HCT116 (cell line): ENCODE measurements around the gene OPN3. TPM values are rescaled to one million over a fixed set of nuclear protein-coding genes. Genes with fewer than 3 reads are reported as not detected.

Experiments
- ATAC-seq: fragments of 200-7000 bp; cut with Tn5 transposase; 2 replicates; pipeline ENCODE4 v1.9.1; 2020; ENCODE audit warnings: mild to moderate bottlenecking, moderate library complexity
- BruUV-seq: library from RNA; stranded (reverse); fragments of 400-500 nt; replicated peaks from 2 replicates; lab custom pipeline; 2021; lab: Mats Ljungman, UMichigan
- CTCF ChIA-PET: fragments of 300-600 bp; sonication (Branson Sonifier 250); formaldehyde crosslinking; loops from one replicate; lab custom pipeline; 2021; ENCODE audit warnings: antibody characterized with exemption; lab: Charles Lee
- POLR2A ChIA-PET: fragments of 300-600, 350-600 bp; sonication (Branson Sonifier 250); formaldehyde crosslinking; loops from one replicate; lab custom pipeline; 2021; ENCODE audit warnings: antibody characterized with exemption; lab: Charles Lee
- RAD21 ChIA-PET, 2 experiments: fragments of 300-600 bp; sonication (Branson Sonifier 250); formaldehyde crosslinking; loops; one replicate each; lab custom pipeline; 2023; ENCODE audit warnings: low total read pairs in 2 of 2; ENCODE audit not compliant: uncharacterized antibody in 2 of 2, unreplicated experiment in 2 of 2, low non-redundant PET in 1 of 2; lab: Charles Lee
- DNase-seq: peaks from one replicate; pipeline ENCODE4 v3.0.0-alpha.2; 2010; ENCODE audit warnings: low read depth, low spot score
- H2AFZ ChIP-seq: fragments of 200-600 bp; shearing (Covaris generic), sonication (generic); 2 replicates; pipeline ENCODE4 v1.6.1; 2017; ENCODE audit warnings: low read depth, mixed run types, mixed read lengths, antibody characterized with exemption, low read length; ENCODE audit not compliant: poor library complexity, severe bottlenecking
- H3K27ac ChIP-seq: 2 replicates; pipeline ENCODE4 v1.5.1; 2012; ENCODE audit warnings: low read depth, low read length
- H3K27me3 ChIP-seq: fragments of 200-600 bp; sonication (generic); 2 replicates; pipeline ENCODE4 v1.6.1; 2016; ENCODE audit warnings: mixed run types, low read length, mixed read lengths; ENCODE audit not compliant: insufficient read depth
- H3K36me3 ChIP-seq, 2 experiments: fragments of 200-500 bp in 1 of 2; fragments of 200-600 bp in 1 of 2; sonication (Bioruptor generic) in 1 of 2; sonication (generic) in 1 of 2; 2 replicates each; pipeline versions ENCODE4 v1.5.1 to v1.6.1; 2014 to 2016; ENCODE audit warnings: low read length in 2 of 2, inconsistent platforms in 1 of 2, mixed read lengths in 1 of 2, mixed run types in 1 of 2; ENCODE audit not compliant: insufficient read depth in 2 of 2, control insufficient read depth in 1 of 2
- H3K4me1 ChIP-seq, 2 experiments: fragments of 200-600 bp in 1 of 2; sonication (generic) in 1 of 2; 2 replicates each; pipeline versions ENCODE4 v1.5.1 to v1.6.1; 2012 to 2017; ENCODE audit warnings: low read length in 2 of 2, inconsistent platforms in 1 of 2, mild to moderate bottlenecking in 1 of 2, mixed read lengths in 1 of 2, mixed run types in 1 of 2, moderate library complexity in 1 of 2; ENCODE audit not compliant: insufficient read depth in 2 of 2, control insufficient read depth in 1 of 2
- H3K4me2 ChIP-seq: fragments of 200-600 bp; sonication (generic); 2 replicates; pipeline ENCODE4 v1.6.1; 2017; ENCODE audit warnings: mixed run types, low read length, mixed read lengths
- H3K4me3 ChIP-seq, 2 experiments: fragments of 200-600 bp in 1 of 2; sonication (generic) in 1 of 2; replicated peaks in 1 of 2; 2 replicates each; pipeline ENCODE4 v1.5.1; 2011 to 2016; ENCODE audit warnings: low read length in 2 of 2, control low read depth in 1 of 2, low read depth in 1 of 2, mild to moderate bottlenecking in 1 of 2, mixed read lengths in 1 of 2, mixed run types in 1 of 2
- H3K79me2 ChIP-seq: fragments of 200-600 bp; sonication (generic); 2 replicates; pipeline ENCODE4 v1.6.1; 2017; ENCODE audit warnings: mild to moderate bottlenecking, mixed run types, low read length, moderate library complexity, mixed read lengths; ENCODE audit not compliant: insufficient read depth
- H3K9ac ChIP-seq: fragments of 200-600 bp; sonication (generic); 2 replicates; pipeline ENCODE4 v1.6.1; 2016; ENCODE audit warnings: low read length, mixed read lengths
- H3K9me2 ChIP-seq: fragments of 200-600 bp; sonication (generic), shearing (Covaris generic); 2 replicates; pipeline ENCODE4 v1.6.1; 2017; ENCODE audit warnings: mixed run types, mild to moderate bottlenecking, moderate library complexity; ENCODE audit not compliant: insufficient read depth
- H3K9me3 ChIP-seq, 2 experiments: fragments of 200-500 bp in 1 of 2; fragments of 200-600 bp in 1 of 2; sonication (Bioruptor generic) in 1 of 2; sonication (generic) in 1 of 2; 2 replicates each; pipeline ENCODE4 v1.6.1; 2014 to 2017; ENCODE audit warnings: low read length in 2 of 2, mixed read lengths in 2 of 2, inconsistent platforms in 1 of 2, low read depth in 1 of 2, mild to moderate bottlenecking in 1 of 2, mixed run types in 1 of 2, moderate library complexity in 1 of 2; ENCODE audit not compliant: control insufficient read depth in 1 of 2, insufficient read depth in 1 of 2
- H4K20me1 ChIP-seq: fragments of 200-600 bp; sonication (generic), shearing (Covaris generic); 2 replicates; pipeline ENCODE4 v1.6.1; 2017; ENCODE audit warnings: mixed run types, mild to moderate bottlenecking, moderate library complexity; ENCODE audit not compliant: insufficient read depth
- CBX3 ChIP-seq: IDR thresholded peaks from 2 replicates; pipeline ENCODE4 v1.6.1; 2012; ENCODE audit warnings: low read depth
- EGR1 ChIP-seq: IDR thresholded peaks from 2 replicates; pipeline ENCODE4 v1.6.1; 2012; ENCODE audit warnings: low read depth
- ELF1 ChIP-seq: IDR thresholded peaks from 2 replicates; pipeline ENCODE4 v1.6.1; 2012; ENCODE audit warnings: low read depth, borderline replicate concordance
- EZH2 ChIP-seq: fragments of 200-600 bp; sonication (generic); IDR thresholded peaks from 2 replicates; pipeline ENCODE4 v1.6.1; 2017; ENCODE audit warnings: antibody characterized with exemption, mixed run types
- EZH2phosphoT487 ChIP-seq: fragments of 200-600 bp; IDR thresholded peaks from 2 replicates; pipeline ENCODE4 v1.6.1; 2018; ENCODE audit warnings: antibody characterized with exemption, borderline replicate concordance
- JUND ChIP-seq: IDR thresholded peaks from 2 replicates; pipeline ENCODE4 v1.6.1; 2012
- MAX ChIP-seq: IDR thresholded peaks from 2 replicates; pipeline ENCODE4 v1.6.1; 2012
- POLR2AphosphoS5 ChIP-seq: IDR thresholded peaks from 2 replicates; pipeline ENCODE4 v1.6.1; 2011; ENCODE audit warnings: mild to moderate bottlenecking, low read depth, low read length, moderate library complexity
- SIN3A ChIP-seq: IDR thresholded peaks from 2 replicates; pipeline ENCODE4 v1.6.1; 2012; ENCODE audit warnings: low read depth
- SRF ChIP-seq: IDR thresholded peaks from 2 replicates; pipeline ENCODE4 v1.6.1; 2012; ENCODE audit warnings: low read depth
- TCF7L2 ChIP-seq: IDR thresholded peaks from 2 replicates; pipeline ENCODE4 v1.7.0; 2011; ENCODE audit warnings: borderline replicate concordance, inconsistent platforms; ENCODE audit not compliant: insufficient read depth, insufficient read length; ENCODE audit errors: extremely low read depth
- YY1 ChIP-seq: IDR thresholded peaks from 2 replicates; pipeline ENCODE4 v1.6.1; 2011; ENCODE audit warnings: low read length, low read depth, moderate library complexity, mild to moderate bottlenecking; ENCODE audit not compliant: insufficient replicate concordance; ENCODE audit errors: extremely low read depth
- ZBTB33 ChIP-seq: IDR thresholded peaks from 2 replicates; pipeline ENCODE4 v1.6.1; 2011; ENCODE audit warnings: mild to moderate bottlenecking, low read length, moderate library complexity; ENCODE audit not compliant: insufficient replicate concordance; ENCODE audit errors: extremely low read depth
- ZFX ChIP-seq: fragments of 450-650 bp; IDR thresholded peaks from 2 replicates; pipeline ENCODE4 v1.6.1; 2017
- ZNF274 ChIP-seq: fragments of 200-500 bp; sonication (Bioruptor generic); IDR thresholded peaks from 2 replicates; pipeline ENCODE4 v1.6.1; 2014; ENCODE audit warnings: mild to moderate bottlenecking, low read depth, low read length, inconsistent platforms
- intact Hi-C: fragments of 100-400 bp; cut with micrococcal nuclease; formaldehyde crosslinking; loops from 2 replicates; pipeline ENCODE4 v1.10.0; 2022
- total RNA-seq: library from RNA; stranded (reverse); gene quantifications from one replicate; pipeline ENCODE4 v1.2.1, GENCODE V29; 2021; ENCODE audit not compliant: unreplicated experiment
- TF ChIP-seq, protein P1 (sequence below): IDR thresholded peaks from 2 replicates; pipeline ENCODE4 v1.6.1; 2012; ENCODE audit warnings: low read depth

Gene OPN3
- total RNA-seq, 1 experiment from 2014 or later = 6.1 TPM

- no peak overlapping the region for H3K9ac ChIP-seq
- no peak overlapping the region for H2AFZ ChIP-seq
- no peak for DNase-seq
- BruUV-seq = no TSS peak
- H3K27me3 ChIP-seq = 0 out of 2 replicates have a peak, but pooled peaks cover 5% of the 10 kb centered on the region
- H4K20me1 ChIP-seq = no peaks in the 10 kb centered on the region
- CTCF ChIA-PET = no interaction called here
- H3K27ac ChIP-seq = no peak overlapping the region
- no peak overlapping the region for H3K4me3 ChIP-seq
- POLR2A ChIA-PET = no interaction called here
- H3K36me3 ChIP-seq = no peaks in the 10 kb centered on the region
- no peaks in the 10 kb centered on the region for H3K4me1 ChIP-seq
- H3K79me2 ChIP-seq = no peaks in the 10 kb centered on the region
- H3K9me2 ChIP-seq = no peaks in the 10 kb centered on the region; the same call in 1 of the 2 replicates
- intact Hi-C loops = no loop called here
- H3K9me3 ChIP-seq = no peaks in the 10 kb centered on the region
- no peak overlapping the region for H3K4me2 ChIP-seq
- no peak for TF ChIP-seq ZFX
- TF ChIP-seq SIN3A = no peak
- TF ChIP-seq ZBTB33 = no peak
- TF ChIP-seq EZH2 = no peak
- no peak for TF ChIP-seq SRF
- TF ChIP-seq EZH2phosphoT487 = no peak
- TF ChIP-seq, protein P1, sequence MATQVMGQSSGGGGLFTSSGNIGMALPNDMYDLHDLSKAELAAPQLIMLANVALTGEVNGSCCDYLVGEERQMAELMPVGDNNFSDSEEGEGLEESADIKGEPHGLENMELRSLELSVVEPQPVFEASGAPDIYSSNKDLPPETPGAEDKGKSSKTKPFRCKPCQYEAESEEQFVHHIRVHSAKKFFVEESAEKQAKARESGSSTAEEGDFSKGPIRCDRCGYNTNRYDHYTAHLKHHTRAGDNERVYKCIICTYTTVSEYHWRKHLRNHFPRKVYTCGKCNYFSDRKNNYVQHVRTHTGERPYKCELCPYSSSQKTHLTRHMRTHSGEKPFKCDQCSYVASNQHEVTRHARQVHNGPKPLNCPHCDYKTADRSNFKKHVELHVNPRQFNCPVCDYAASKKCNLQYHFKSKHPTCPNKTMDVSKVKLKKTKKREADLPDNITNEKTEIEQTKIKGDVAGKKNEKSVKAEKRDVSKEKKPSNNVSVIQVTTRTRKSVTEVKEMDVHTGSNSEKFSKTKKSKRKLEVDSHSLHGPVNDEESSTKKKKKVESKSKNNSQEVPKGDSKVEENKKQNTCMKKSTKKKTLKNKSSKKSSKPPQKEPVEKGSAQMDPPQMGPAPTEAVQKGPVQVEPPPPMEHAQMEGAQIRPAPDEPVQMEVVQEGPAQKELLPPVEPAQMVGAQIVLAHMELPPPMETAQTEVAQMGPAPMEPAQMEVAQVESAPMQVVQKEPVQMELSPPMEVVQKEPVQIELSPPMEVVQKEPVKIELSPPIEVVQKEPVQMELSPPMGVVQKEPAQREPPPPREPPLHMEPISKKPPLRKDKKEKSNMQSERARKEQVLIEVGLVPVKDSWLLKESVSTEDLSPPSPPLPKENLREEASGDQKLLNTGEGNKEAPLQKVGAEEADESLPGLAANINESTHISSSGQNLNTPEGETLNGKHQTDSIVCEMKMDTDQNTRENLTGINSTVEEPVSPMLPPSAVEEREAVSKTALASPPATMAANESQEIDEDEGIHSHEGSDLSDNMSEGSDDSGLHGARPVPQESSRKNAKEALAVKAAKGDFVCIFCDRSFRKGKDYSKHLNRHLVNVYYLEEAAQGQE = no peak
- TF ChIP-seq POLR2AphosphoS5 = no peak
- TF ChIP-seq CBX3 = no peak
- no peak for TF ChIP-seq ZNF274
- TF ChIP-seq MAX = no peak
- TF ChIP-seq TCF7L2 = no peak
- no peak for TF ChIP-seq EGR1
- no peak for TF ChIP-seq ELF1
- TF ChIP-seq JUND = no peak
- TF ChIP-seq YY1 = no peak
- RAD21 ChIA-PET = no interaction called here
- no peak for ATAC-seq
Measured at GRCh38 chr1:241560849-241561187, 79.4 kb downstream of the OPN3 start.
